Mesenchymal stem cell (in vitro differentiated cells and primary cell): ENCODE measurements around the gene WSCD2.

Source experiments
- DNase-seq: peaks from one replicate; pipeline ENCODE4 v3.0.0-alpha.2; 2013
- H2AFZ ChIP-seq: one replicate; pipeline ENCODE4 v1.6.1; 2013; ENCODE audit warnings: low read depth, mild to moderate bottlenecking, control low read depth, inconsistent platforms, low read length, moderate library complexity
- H2AK5ac ChIP-seq: 2 replicates; pipeline ENCODE4 v1.6.1; 2013; ENCODE audit warnings: low read length, moderate library complexity, mild to moderate bottlenecking, inconsistent platforms; ENCODE audit not compliant: severe bottlenecking
- H2BK120ac ChIP-seq: one replicate; pipeline ENCODE4 v1.6.1; 2013; ENCODE audit warnings: low read depth, mild to moderate bottlenecking, inconsistent platforms, low read length, moderate library complexity
- H2BK12ac ChIP-seq, 2 experiments: one replicate each; pipeline ENCODE4 v1.6.1; 2013; ENCODE audit warnings: inconsistent platforms in 2 of 2, low read length in 2 of 2, mild to moderate bottlenecking in 2 of 2, moderate library complexity in 2 of 2, control low read depth in 1 of 2
- H2BK15ac ChIP-seq: one replicate; pipeline ENCODE4 v1.6.1; 2013; ENCODE audit warnings: mild to moderate bottlenecking, low read depth, inconsistent platforms; ENCODE audit not compliant: poor library complexity, severe bottlenecking
- H2BK5ac ChIP-seq: 2 replicates; pipeline ENCODE4 v1.6.1; 2013; ENCODE audit warnings: low read depth, mild to moderate bottlenecking, low read length, control low read depth, inconsistent platforms; ENCODE audit not compliant: poor library complexity, severe bottlenecking
- H3K14ac ChIP-seq, 2 experiments: one replicate each; pipeline ENCODE4 v1.6.1; 2013; ENCODE audit warnings: inconsistent platforms in 2 of 2, low read length in 2 of 2, control low read depth in 1 of 2, mild to moderate bottlenecking in 1 of 2, moderate library complexity in 1 of 2
- H3K18ac ChIP-seq, 2 experiments: one replicate each; pipeline ENCODE4 v1.6.1; 2013; ENCODE audit warnings: inconsistent platforms in 2 of 2, low read length in 2 of 2, control low read depth in 1 of 2, low read depth in 1 of 2, mild to moderate bottlenecking in 1 of 2
- H3K23ac ChIP-seq, 2 experiments: one replicate each; pipeline ENCODE4 v1.6.1; 2013; ENCODE audit warnings: inconsistent platforms in 2 of 2, low read length in 2 of 2, mild to moderate bottlenecking in 2 of 2, moderate library complexity in 2 of 2, control low read depth in 1 of 2
- H3K27ac ChIP-seq: 2 replicates; pipeline ENCODE4 v1.5.1; 2013; ENCODE audit warnings: mild to moderate bottlenecking, moderate library complexity, low read length, control low read depth, inconsistent platforms; ENCODE audit not compliant: poor library complexity, severe bottlenecking
- H3K27me3 ChIP-seq, 2 experiments: 2 replicates each; pipeline versions ENCODE4 v1.6.1 to v1.7.0; 2013; ENCODE audit warnings: low read length in 2 of 2, mild to moderate bottlenecking in 2 of 2, moderate library complexity in 2 of 2, control low read depth in 1 of 2, inconsistent platforms in 1 of 2; ENCODE audit not compliant: control insufficient read depth in 1 of 2, insufficient read depth in 1 of 2
- H3K36me3 ChIP-seq, 2 experiments: 2 replicates each; pipeline versions ENCODE4 v1.6.1 to v1.7.0; 2013; ENCODE audit warnings: low read length in 2 of 2, control low read depth in 1 of 2, inconsistent platforms in 1 of 2, low read depth in 1 of 2, mild to moderate bottlenecking in 1 of 2; ENCODE audit not compliant: insufficient read depth in 2 of 2, control insufficient read depth in 1 of 2
- H3K4ac ChIP-seq, 2 experiments: one replicate each; pipeline ENCODE4 v1.6.1; 2013; ENCODE audit warnings: inconsistent platforms in 2 of 2, low read length in 2 of 2, mild to moderate bottlenecking in 2 of 2, moderate library complexity in 2 of 2, control low read depth in 1 of 2, low read depth in 1 of 2
- H3K4me1 ChIP-seq: 2 replicates; pipeline ENCODE4 v1.6.1; 2013; ENCODE audit warnings: low read depth, low read length, control low read depth; ENCODE audit not compliant: control insufficient read depth, insufficient read depth
- H3K4me2 ChIP-seq: 2 replicates; pipeline ENCODE4 v1.6.1; 2013; ENCODE audit warnings: low read length, mild to moderate bottlenecking, inconsistent platforms; ENCODE audit not compliant: poor library complexity, severe bottlenecking
- H3K4me3 ChIP-seq, 2 experiments: 2 replicates each; pipeline versions ENCODE4 v1.5.1 to v1.7.0; 2013; ENCODE audit warnings: low read length in 2 of 2, mild to moderate bottlenecking in 2 of 2, control low read depth in 1 of 2, low read depth in 1 of 2; ENCODE audit not compliant: insufficient read depth in 1 of 2
- H3K79me1 ChIP-seq: replicated peaks from 2 replicates; pipeline ENCODE4 v1.6.1; 2013; ENCODE audit warnings: mild to moderate bottlenecking, control low read depth, low read length, inconsistent platforms; ENCODE audit not compliant: poor library complexity, severe bottlenecking
- H3K9ac ChIP-seq: 2 replicates; pipeline ENCODE4 v1.7.0; 2013; ENCODE audit warnings: mild to moderate bottlenecking, low read length, moderate library complexity
- H3K9me3 ChIP-seq: 2 replicates; pipeline ENCODE4 v1.7.0; 2013; ENCODE audit warnings: mild to moderate bottlenecking, low read length; ENCODE audit not compliant: control insufficient read depth
- H4K8ac ChIP-seq: one replicate; pipeline ENCODE4 v1.6.1; 2013; ENCODE audit warnings: inconsistent platforms, mild to moderate bottlenecking, low read length, moderate library complexity
- H4K91ac ChIP-seq: one replicate; pipeline ENCODE4 v1.6.1; 2013; ENCODE audit warnings: mild to moderate bottlenecking, low read length, inconsistent platforms
- WGBS: methylation state at CpG from one replicate; pipeline ENCODE4 v1.1.7; 2013; ENCODE audit warnings: mixed read lengths; 5-methylcytosine and 5-hydroxymethylcytosine counted together

WSCD2 gene

GRCh38 chr12:108136697-108137096 is 7.6 kb downstream of the WSCD2 start:
- 61% methylated on average over 4 of the region's 6 CpGs for WGBS
- no peak overlapping the region for H3K4ac ChIP-seq
- H4K91ac ChIP-seq: no peak overlapping the region

GRCh38 chr12:108139454-108139853 is 10.4 kb downstream of the WSCD2 start:
- 87% methylated on average over 2 of the region's 2 CpGs for WGBS
- no peaks in the 10 kb centered on the region for H3K9me3 ChIP-seq
- no peak overlapping the region for H2AK5ac ChIP-seq
- no peak overlapping the region for H3K27ac ChIP-seq
- no peaks in the 10 kb centered on the region for H3K79me1 ChIP-seq
- no peak overlapping the region for H4K91ac ChIP-seq
- no peak overlapping the region for H3K23ac ChIP-seq
- H3K27me3 ChIP-seq: peaks cover 0 to 38% of the 10 kb centered on the region in 2 experiments
- DNase-seq: no peak
- no peak overlapping the region for H3K4ac ChIP-seq
- no peak overlapping the region for H2BK5ac ChIP-seq
- no peak overlapping the region for H4K8ac ChIP-seq
- no peak overlapping the region for H3K4me3 ChIP-seq
- H2BK15ac ChIP-seq: no peak overlapping the region
- H3K4me2 ChIP-seq: no peak overlapping the region
- no peaks in the 10 kb centered on the region for H3K4me1 ChIP-seq
- no peak overlapping the region for H3K9ac ChIP-seq
- H2BK120ac ChIP-seq: no peak overlapping the region
- H2AFZ ChIP-seq: no peak overlapping the region
- H3K18ac ChIP-seq: no peak overlapping the region
- no peak overlapping the region for H3K14ac ChIP-seq
- no peak overlapping the region for H2BK12ac ChIP-seq
- no peaks in the 10 kb centered on the region for H3K36me3 ChIP-seq

More at GRCh38 chr12:108136697-108137096, 7.6 kb downstream of the WSCD2 start:
- peaks cover 7 to 54% of the 10 kb centered on the region in 2 experiments for H3K27me3 ChIP-seq
- DNase-seq: no peak
- no peaks in the 10 kb centered on the region for H3K9me3 ChIP-seq
- H3K27ac ChIP-seq: no peak overlapping the region
- no peak overlapping the region for H3K14ac ChIP-seq
- no peak overlapping the region for H3K4me3 ChIP-seq
- H3K36me3 ChIP-seq: no peaks in the 10 kb centered on the region
- H2AK5ac ChIP-seq: no peak overlapping the region
- H4K8ac ChIP-seq: no peak overlapping the region
- H2BK120ac ChIP-seq: no peak overlapping the region
- H3K9ac ChIP-seq: no peak overlapping the region
- H3K79me1 ChIP-seq: no peaks in the 10 kb centered on the region
- H3K4me2 ChIP-seq: no peak overlapping the region
- H3K23ac ChIP-seq: no peak overlapping the region
- no peak overlapping the region for H2BK15ac ChIP-seq
- H3K18ac ChIP-seq: no peak overlapping the region
- no peak overlapping the region for H2AFZ ChIP-seq
- no peak overlapping the region for H2BK12ac ChIP-seq
- H2BK5ac ChIP-seq: no peak overlapping the region
- H3K4me1 ChIP-seq: no peaks in the 10 kb centered on the region

DNA sequence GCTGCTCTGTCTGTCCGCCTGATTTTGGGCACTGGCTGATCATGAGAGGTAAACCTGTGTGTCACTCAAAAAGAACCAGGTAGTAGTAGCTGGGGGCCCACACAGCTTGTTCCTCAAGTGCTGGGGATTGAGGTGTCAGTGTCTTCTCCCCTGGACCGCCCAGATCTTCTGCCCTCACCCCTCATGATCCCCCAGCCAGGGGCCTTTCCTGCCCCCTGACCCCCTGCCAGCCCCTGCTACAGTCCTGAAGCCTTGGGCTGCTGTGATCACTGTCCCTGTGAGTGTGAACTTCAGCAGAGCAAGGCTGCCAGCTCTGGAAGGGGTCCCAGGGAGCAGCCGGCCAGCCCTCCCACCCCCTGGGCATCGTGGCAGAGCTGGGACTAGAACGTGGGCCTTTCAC is 11.4 kb downstream of the WSCD2 start:
- Histone ChIP-seq H3K4me3 (no peak overlapping the region), H2BK15ac (no peak overlapping the region), H3K4me2 (no peak overlapping the region), H3K18ac (no peak overlapping the region), H2AFZ (no peak overlapping the region), H3K4ac (no peak overlapping the region), H4K8ac (no peak overlapping the region), H3K4me1 (no peaks in the 10 kb centered on the region), H3K14ac (no peak overlapping the region), H4K91ac (no peak overlapping the region), H3K36me3 (no peaks in the 10 kb centered on the region), H2BK120ac (no peak overlapping the region), H3K27me3 (peaks cover 0 to 35% of the 10 kb centered on the region in 2 experiments), H2BK12ac (no peak overlapping the region), H3K27ac (no peak overlapping the region), H3K9ac (no peak overlapping the region), H2BK5ac (no peak overlapping the region), H2AK5ac (no peak overlapping the region), H3K23ac (no peak overlapping the region), H3K9me3 (no peaks in the 10 kb centered on the region), H3K79me1 (no peaks in the 10 kb centered on the region)
- WGBS: 68% methylated on average over 5 of the region's 5 CpGs
- DNase-seq: no peak

- no peak overlapping the region for H2BK15ac ChIP-seq
- H3K4me1 ChIP-seq: no peaks in the 10 kb centered on the region
- H4K91ac ChIP-seq: no peak overlapping the region
- no peaks in the 10 kb centered on the region for H3K36me3 ChIP-seq
- H4K8ac ChIP-seq: no peak overlapping the region
- no peak overlapping the region for H3K27ac ChIP-seq
- no peak overlapping the region for H3K4me2 ChIP-seq
- DNase-seq: no peak
- H3K14ac ChIP-seq: no peak overlapping the region
- H2BK120ac ChIP-seq: no peak overlapping the region
- H3K9ac ChIP-seq: no peak overlapping the region
- H2BK12ac ChIP-seq: no peak overlapping the region
- WGBS: 72% methylated on average over 3 of the region's 4 CpGs
- H3K27me3 ChIP-seq: peaks cover 0 to 24% of the 10 kb centered on the region in 2 experiments
- no peak overlapping the region for H3K4me3 ChIP-seq
- no peak overlapping the region for H2AK5ac ChIP-seq
- no peak overlapping the region for H3K4ac ChIP-seq
- H2AFZ ChIP-seq: no peak overlapping the region
- H2BK5ac ChIP-seq: no peak overlapping the region
- H3K9me3 ChIP-seq: no peaks in the 10 kb centered on the region
- no peaks in the 10 kb centered on the region for H3K79me1 ChIP-seq
- no peak overlapping the region for H3K18ac ChIP-seq
- no peak overlapping the region for H3K23ac ChIP-seq
These were observed 12.6 kb downstream of the WSCD2 start for GRCh38 chr12:108141600-108142130.
